Spleen (tissue), 11 donors: ENCODE results near the gene LMOD3. TPM values are rescaled to one million over a fixed set of nuclear protein-coding genes. Genes with fewer than 3 reads are reported as not detected.

Experiments used
- DNase-seq: peaks from one replicate; pipeline ENCODE4 v3.0.0-alpha.2; 2020
- H3K27ac ChIP-seq, 8 donors: fragments of 200-600 bp; sonication (generic) in 7 of 8; 1 replicate in 4 of 8; 2 replicates in 4 of 8; pipeline versions ENCODE4 v1.5.0 to v1.8.0; 2016 to 2021; ENCODE audit warnings: inconsistent platforms in 4 of 8, mild to moderate bottlenecking in 4 of 8, moderate library complexity in 1 of 8
- H3K27me3 ChIP-seq, 7 donors: fragments of 200-600 bp; sonication (generic) in 6 of 7; replicated peaks in 1 of 7; 1 replicate in 4 of 7; 2 replicates in 3 of 7; pipeline versions ENCODE4 v1.5.0 to v1.8.0; 2016 to 2021; ENCODE audit warnings: inconsistent platforms in 3 of 7, mild to moderate bottlenecking in 1 of 7
- H3K36me3 ChIP-seq, 6 donors: fragments of 200-600 bp; sonication (generic) in 5 of 6; 1 replicate in 4 of 6; 2 replicates in 2 of 6; pipeline versions ENCODE4 v1.5.0 to v1.8.0; 2016 to 2021; ENCODE audit warnings: inconsistent platforms in 2 of 6
- H3K4me1 ChIP-seq, 6 donors: fragments of 200-600 bp; sonication (generic) in 5 of 6; 1 replicate in 3 of 6; 2 replicates in 3 of 6; pipeline versions ENCODE4 v1.5.0 to v1.8.0; 2016 to 2021; ENCODE audit warnings: inconsistent platforms in 3 of 6
- H3K4me3 ChIP-seq, 8 donors: fragments of 200-600 bp; sonication (generic) in 7 of 8; 1 replicate in 4 of 8; 2 replicates in 4 of 8; pipeline versions ENCODE4 v1.5.0 to v1.8.0; 2016 to 2021; ENCODE audit warnings: inconsistent platforms in 4 of 8, mild to moderate bottlenecking in 4 of 8, moderate library complexity in 2 of 8
- H3K9me3 ChIP-seq, 8 donors: fragments of 200-600 bp; sonication (generic) in 7 of 8; 1 replicate in 4 of 8; 2 replicates in 4 of 8; pipeline versions ENCODE4 v1.5.0 to v1.8.0; 2016 to 2021; ENCODE audit warnings: inconsistent platforms in 4 of 8
- CTCF ChIP-seq, 11 experiments: fragments of 200-600 bp in 7 of 11; fragments of 450-650 bp in 4 of 11; sonication (generic) in 4 of 11; IDR thresholded peaks in 8 of 11; conservative IDR thresholded peaks in 3 of 11; 1 replicate in 7 of 11; 2 replicates in 4 of 11; pipeline versions ENCODE4 v1.4.0 to v1.8.0; 2016 to 2021; ENCODE audit warnings: antibody characterized with exemption in 11 of 11, inconsistent platforms in 4 of 11, mild to moderate bottlenecking in 1 of 11
- POLR2A ChIP-seq, 3 donors: fragments of 450-650 bp; IDR thresholded peaks; one replicate each; pipeline ENCODE4 v1.5.1; 2017; ENCODE audit warnings: antibody characterized with exemption in 3 of 3, mild to moderate bottlenecking in 1 of 3
- POLR2AphosphoS5 ChIP-seq, 3 donors: sonication (generic); formaldehyde crosslinking; IDR thresholded peaks; one replicate each; pipeline ENCODE4 v1.5.1; 2017; ENCODE audit warnings: antibody characterized with exemption in 3 of 3
- WGBS, 5 donors: extraction: QIAGEN DNeasy Blood & Tissue Kit in 3 of 5; methylation state at CpG; one replicate each; pipeline versions ENCODE4 v1.1.5 to v1.1.7; 2013 to 2018; 5-methylcytosine and 5-hydroxymethylcytosine counted together
- intact Hi-C: fragments of 100-400 bp; cut with DNase I; formaldehyde crosslinking; loops from one replicate; pipeline ENCODE4 v1.15.0; 2023; ENCODE audit warnings: low total_unique reads
- polyA plus RNA-seq, 3 donors: library from polyadenylated mRNA; stranded (reverse); fragments of 200-250 nt; gene quantifications; one replicate each; pipeline ENCODE4 v1.2.1, GENCODE V29; 2013
- total RNA-seq, 7 donors: library from RNA; depleted of rRNA in 3 of 7; stranded (reverse); fragments of >200 nt in 3 of 7; fragmentation: NEBNext Ultra II Directional in 4 of 7; extraction: Animal tissue kit (Norgen Biotek cat#: 25700) in 4 of 7; gene quantifications; one replicate each; pipeline versions ENCODE4 v1.1.0 to v1.2.1, GENCODE V29; 2016 to 2021
- donor health status: healthy with polysubstance abuse.
- donor health status: DM: no; HTN: no; CAD: no; lungs with moderate emphysema.
- donor health status: DM: no; HTN: no; CAD: no.
- donor health status: Bipolar disorder and iron deficiency.
- donor health status: healthy.
- donor health status: DM: no; HTN: no; CAD: no.
- donor health status: DM: yes; HTN: yes; CAD: no.

Gene LMOD3
- total and polyA plus RNA-seq, 10 donors = 0.10 to 1.2 (median 0.22) TPM; not detected in 1

- intact Hi-C loops = no loop called here
- no peak for TF ChIP-seq POLR2A (IDR thresholded peaks at IDR 0.05)
These were observed 37.1 kb downstream of the LMOD3 start for GRCh38 chr3:69085168-69085832.

GRCh38 chr3:69084326-69085167 lies 37.8 kb downstream of the LMOD3 start, which contains the start of gene ARL6IP5:
Gene ARL6IP5 (plus strand): TSS chr3:69084937. CDS start chr3:69085048, 111 bp downstream.
- Histone ChIP-seq H3K27me3 (no peaks in the 10 kb centered on the region), H3K27ac (peak within 1 kb of the TSS; percentile 80 to 96 (median 92)), H3K4me1 (peaks cover 69 to 91% (median 84%) of the 10 kb centered on the region in 6 donors), H3K36me3 (peaks cover 0 to 4% (median 0%) of the 10 kb centered on the region in 6 donors), H3K4me3 (peak within 1 kb of the TSS; percentile 76 to 96 (median 87)), H3K9me3 (no peaks in the 10 kb centered on the region)
- intact Hi-C loops = no loop called here
- peak; percentile 99 for DNase-seq
- TF ChIP-seq POLR2A (IDR thresholded peaks at IDR 0.05) (peak in 2 of 3 donors; percentile 61 to 84), POLR2AphosphoS5 (IDR thresholded peaks at IDR 0.05) (peak; percentile 94 to 97 (median 95)), CTCF (IDR thresholded peaks at IDR 0.05 in 8 of 11, conservative IDR thresholded peaks at IDR 0.05 in 3 of 11) (peak in 1 of 11 experiments; percentile 32)
- 0 to 1% (median 0%) methylated on average over 23 to 32 of the region's 32 CpGs for WGBS, 5 donors

More at GRCh38 chr3:69085168-69085832, 37.1 kb downstream of the LMOD3 start:
- Histone ChIP-seq H3K9me3 (no peaks in the 10 kb centered on the region), H3K36me3 (peaks cover 0 to 11% (median 0%) of the 10 kb centered on the region in 6 donors), H3K27me3 (no peaks in the 10 kb centered on the region), H3K4me1 (peaks cover 75 to 94% (median 90%) of the 10 kb centered on the region in 6 donors), H3K4me3 (peak overlapping the region; percentile 76 to 96 (median 87)), H3K27ac (peak overlapping the region; percentile 80 to 96 (median 92))
- DNase-seq = peak; percentile 91
- WGBS, 5 donors = 0 to 1% (median 0%) methylated on average over 16 to 26 of the region's 26 CpGs

- Histone ChIP-seq H3K4me1 (peaks cover 63 to 91% (median 83%) of the 10 kb centered on the region in 6 donors), H3K36me3 (no peaks in the 10 kb centered on the region), H3K27me3 (no peaks in the 10 kb centered on the region), H3K4me3 (peak overlapping the region in 1 of 8 donors; percentile 23), H3K27ac (peak overlapping the region; percentile 69 to 96 (median 92)), H3K9me3 (no peaks in the 10 kb centered on the region)
- intact Hi-C loops = no loop called here
- no peak for TF ChIP-seq CTCF (IDR thresholded peaks at IDR 0.05 in 8 of 11, conservative IDR thresholded peaks at IDR 0.05 in 3 of 11)
- peak in 1 of 3 donors; percentile 71 for TF ChIP-seq POLR2AphosphoS5 (IDR thresholded peaks at IDR 0.05)
- no peak for DNase-seq
These were observed 39.6 kb downstream of the LMOD3 start for GRCh38 chr3:69082805-69083204.

- intact Hi-C loops = no loop called here
These were observed 40.0 kb downstream of the LMOD3 start for GRCh38 chr3:69082361-69082760.

More at GRCh38 chr3:69082361-69082760, 40.0 kb downstream of the LMOD3 start:
- Histone ChIP-seq H3K36me3 (no peaks in the 10 kb centered on the region), H3K9me3 (no peaks in the 10 kb centered on the region), H3K27ac (peak overlapping the region; percentile 69 to 96 (median 92)), H3K27me3 (no peaks in the 10 kb centered on the region), H3K4me3 (peak overlapping the region in 1 of 8 donors; percentile 23), H3K4me1 (peaks cover 59 to 91% (median 83%) of the 10 kb centered on the region in 6 donors)
- TF ChIP-seq POLR2AphosphoS5 (IDR thresholded peaks at IDR 0.05) (no peak), CTCF (IDR thresholded peaks at IDR 0.05 in 8 of 11, conservative IDR thresholded peaks at IDR 0.05 in 3 of 11) (no peak), POLR2A (IDR thresholded peaks at IDR 0.05) (no peak)
- DNase-seq = no peak
- 38 to 58% (median 44%) methylated on average over 2 of the region's 2 CpGs for WGBS, 5 donors
